ENCODE results near the gene SFT2D1. TPM values are rescaled to one million over a fixed set of nuclear protein-coding genes. Genes with fewer than 3 reads are reported as not detected.
"Not testable (repeated sequence)": the region's sequence is repeated elsewhere in the genome, so short reads cannot be mapped to it uniquely, and the experiment has no call there.

Gene SFT2D1
- total RNA-seq, 1 experiment from 2014 or later: 65.6 TPM

- TF ChIP-seq YY1 (IDR thresholded peaks at IDR 0.05; ENCODE audit: extremely low read depth, insufficient replicate concordance, low read depth, low read length) (no peak), ZNF274 (IDR thresholded peaks at IDR 0.05; ENCODE audit: low read depth, low read length) (no peak), CBX3 (IDR thresholded peaks at IDR 0.05; ENCODE audit: low read depth) (no peak), CTCF (IDR thresholded peaks at IDR 0.05 in 2 of 3, conservative IDR thresholded peaks at IDR 0.05 in 1 of 3; ENCODE audit: borderline replicate concordance in 1 of 3, insufficient read depth in 1 of 3, low read depth in 2 of 3, low read length in 2 of 3) (no peak)
These were observed 22.1 kb upstream of the SFT2D1 start (continued) for GRCh38 chr6:166364456-166364855.

GRCh38 chr6:166362427-166362826 lies 20.1 kb upstream of the SFT2D1 start:
- H3K9me3 ChIP-seq (ENCODE audit: control insufficient read depth in 1 of 2, insufficient read depth in 1 of 2, low read depth in 1 of 2, low read length in 2 of 2); BruUV-seq (replicated peaks); H2AFZ ChIP-seq (ENCODE audit: low read depth, low read length, poor library complexity, severe bottlenecking); H3K36me3 ChIP-seq (ENCODE audit: control insufficient read depth in 1 of 2, insufficient read depth in 2 of 2, low read length in 2 of 2); RAD21 ChIA-PET (ENCODE audit: low non-redundant PET in 1 of 2, low total read pairs in 2 of 2, uncharacterized antibody in 2 of 2, unreplicated experiment in 2 of 2); H3K4me3 ChIP-seq (replicated peaks in 1 of 2; ENCODE audit: low read depth in 1 of 2, low read length in 2 of 2); H3K27ac ChIP-seq (ENCODE audit: low read depth, low read length); H3K27me3 ChIP-seq (ENCODE audit: insufficient read depth, low read length); CTCF ChIA-PET; H3K9ac ChIP-seq (ENCODE audit: low read length); H3K4me1 ChIP-seq (ENCODE audit: control insufficient read depth in 1 of 2, insufficient read depth in 2 of 2, low read length in 2 of 2); H3K79me2 ChIP-seq (ENCODE audit: insufficient read depth, low read length); intact Hi-C loops (cut with micrococcal nuclease); H4K20me1 ChIP-seq (ENCODE audit: insufficient read depth); POLR2A ChIA-PET; ATAC-seq; DNase-seq (ENCODE audit: low read depth, low spot score); H3K9me2 ChIP-seq (ENCODE audit: insufficient read depth); H3K4me2 ChIP-seq (ENCODE audit: low read length): not testable (repeated sequence)

- intact Hi-C loops (cut with micrococcal nuclease): no loop called here
- RAD21 ChIA-PET (ENCODE audit: low non-redundant PET in 1 of 2, low total read pairs in 2 of 2, uncharacterized antibody in 2 of 2, unreplicated experiment in 2 of 2): no interaction called here
- DNase-seq (ENCODE audit: low read depth, low spot score) (no peak), ATAC-seq (no peak)
- H3K36me3 ChIP-seq (ENCODE audit: control insufficient read depth in 1 of 2, insufficient read depth in 2 of 2, low read length in 2 of 2): no peaks in the 10 kb centered on the region
- no peaks in the 10 kb centered on the region for H3K79me2 ChIP-seq (ENCODE audit: insufficient read depth, low read length)
- no peak overlapping the region for H3K4me2 ChIP-seq (ENCODE audit: low read length)
- H3K9me2 ChIP-seq (ENCODE audit: insufficient read depth): no peaks in the 10 kb centered on the region
- H3K4me3 ChIP-seq (replicated peaks in 1 of 2; ENCODE audit: low read depth in 1 of 2, low read length in 2 of 2): no peak overlapping the region
- H3K27ac ChIP-seq (ENCODE audit: low read depth, low read length): no peak overlapping the region
- H3K9me3 ChIP-seq (ENCODE audit: control insufficient read depth in 1 of 2, insufficient read depth in 1 of 2, low read depth in 1 of 2, low read length in 2 of 2): no peaks in the 10 kb centered on the region
- H3K4me1 ChIP-seq (ENCODE audit: control insufficient read depth in 1 of 2, insufficient read depth in 2 of 2, low read length in 2 of 2): no peaks in the 10 kb centered on the region
- H3K27me3 ChIP-seq (ENCODE audit: insufficient read depth, low read length): peaks cover 9% of the 10 kb centered on the region
- H3K9ac ChIP-seq (ENCODE audit: low read length): no peak overlapping the region
- CTCF ChIA-PET: no interaction called here
- no TSS peak for BruUV-seq (replicated peaks)
- H4K20me1 ChIP-seq (ENCODE audit: insufficient read depth): no peaks in the 10 kb centered on the region
- POLR2A ChIA-PET: no interaction called here
- H2AFZ ChIP-seq (ENCODE audit: low read depth, low read length, poor library complexity, severe bottlenecking): no peak overlapping the region
- TF ChIP-seq POLR2AphosphoS5 (IDR thresholded peaks at IDR 0.05; ENCODE audit: low read depth, low read length) (no peak), RAD21 (IDR thresholded peaks at IDR 0.05; ENCODE audit: low read depth) (no peak), ZNF274 (IDR thresholded peaks at IDR 0.05; ENCODE audit: low read depth, low read length) (no peak), SIN3A (IDR thresholded peaks at IDR 0.05; ENCODE audit: low read depth) (no peak), EGR1 (IDR thresholded peaks at IDR 0.05; ENCODE audit: low read depth) (no peak), MAX (IDR thresholded peaks at IDR 0.05) (no peak), REST (IDR thresholded peaks at IDR 0.05; ENCODE audit: low read depth) (no peak), SRF (IDR thresholded peaks at IDR 0.05; ENCODE audit: low read depth) (no peak), TCF7L2 (IDR thresholded peaks at IDR 0.05; ENCODE audit: borderline replicate concordance, extremely low read depth, insufficient read depth, insufficient read length) (no peak), ELF1 (IDR thresholded peaks at IDR 0.05; ENCODE audit: borderline replicate concordance, low read depth) (no peak), YY1 (IDR thresholded peaks at IDR 0.05; ENCODE audit: extremely low read depth, insufficient replicate concordance, low read depth, low read length) (no peak), FOSL1 (IDR thresholded peaks at IDR 0.05; ENCODE audit: low read depth) (no peak)
These were observed 18.7 kb upstream of the SFT2D1 start for GRCh38 chr6:166361077-166361429.

All from HCT116 (cell line).